Measurements from ENCODE around the gene ZIC1. TPM values are rescaled to one million over a fixed set of nuclear protein-coding genes. Genes with fewer than 3 reads are reported as not detected.

Gene ZIC1
- total RNA-seq, 1 donor from 2014 or later: not detected

DNA sequence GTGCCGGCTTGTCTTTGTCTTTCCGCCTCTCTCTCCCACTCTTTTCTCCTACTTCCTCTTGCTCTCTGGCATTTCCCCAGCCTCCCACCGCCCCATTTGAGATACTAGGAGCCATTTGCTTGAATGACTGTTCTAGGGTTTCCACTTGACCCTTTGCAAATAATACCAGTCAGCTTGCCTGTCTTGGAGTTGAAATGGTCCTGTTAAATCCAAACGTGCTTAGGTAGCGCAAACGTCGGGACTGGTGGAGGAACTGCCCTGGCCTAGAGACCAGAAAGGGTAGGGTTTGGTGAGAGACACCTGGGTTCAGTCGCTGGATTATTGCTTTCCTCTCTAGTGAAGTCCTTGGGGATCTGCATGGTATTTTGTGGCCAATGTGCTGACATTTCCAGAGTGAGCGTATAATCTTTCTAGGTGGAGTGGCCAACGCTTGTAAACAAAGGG lies 10.6 kb downstream of the ZIC1 start:
- Histone ChIP-seq H3K36me3 (no peaks in the 10 kb centered on the region), H3K9me3 (no peaks in the 10 kb centered on the region), H3K4me1 (peaks cover 5% of the 10 kb centered on the region), H3K27ac (no peak overlapping the region), H3K27me3 (peaks cover 100% of the 10 kb centered on the region), H3K4me3 (no peak overlapping the region)
- no peak for DNase-seq
- no peak for ATAC-seq
- intact Hi-C loops (cut with DNase I): no loop called here
- TF ChIP-seq, protein P1, sequence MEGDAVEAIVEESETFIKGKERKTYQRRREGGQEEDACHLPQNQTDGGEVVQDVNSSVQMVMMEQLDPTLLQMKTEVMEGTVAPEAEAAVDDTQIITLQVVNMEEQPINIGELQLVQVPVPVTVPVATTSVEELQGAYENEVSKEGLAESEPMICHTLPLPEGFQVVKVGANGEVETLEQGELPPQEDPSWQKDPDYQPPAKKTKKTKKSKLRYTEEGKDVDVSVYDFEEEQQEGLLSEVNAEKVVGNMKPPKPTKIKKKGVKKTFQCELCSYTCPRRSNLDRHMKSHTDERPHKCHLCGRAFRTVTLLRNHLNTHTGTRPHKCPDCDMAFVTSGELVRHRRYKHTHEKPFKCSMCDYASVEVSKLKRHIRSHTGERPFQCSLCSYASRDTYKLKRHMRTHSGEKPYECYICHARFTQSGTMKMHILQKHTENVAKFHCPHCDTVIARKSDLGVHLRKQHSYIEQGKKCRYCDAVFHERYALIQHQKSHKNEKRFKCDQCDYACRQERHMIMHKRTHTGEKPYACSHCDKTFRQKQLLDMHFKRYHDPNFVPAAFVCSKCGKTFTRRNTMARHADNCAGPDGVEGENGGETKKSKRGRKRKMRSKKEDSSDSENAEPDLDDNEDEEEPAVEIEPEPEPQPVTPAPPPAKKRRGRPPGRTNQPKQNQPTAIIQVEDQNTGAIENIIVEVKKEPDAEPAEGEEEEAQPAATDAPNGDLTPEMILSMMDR (IDR thresholded peaks at IDR 0.05): no peak

DNA sequence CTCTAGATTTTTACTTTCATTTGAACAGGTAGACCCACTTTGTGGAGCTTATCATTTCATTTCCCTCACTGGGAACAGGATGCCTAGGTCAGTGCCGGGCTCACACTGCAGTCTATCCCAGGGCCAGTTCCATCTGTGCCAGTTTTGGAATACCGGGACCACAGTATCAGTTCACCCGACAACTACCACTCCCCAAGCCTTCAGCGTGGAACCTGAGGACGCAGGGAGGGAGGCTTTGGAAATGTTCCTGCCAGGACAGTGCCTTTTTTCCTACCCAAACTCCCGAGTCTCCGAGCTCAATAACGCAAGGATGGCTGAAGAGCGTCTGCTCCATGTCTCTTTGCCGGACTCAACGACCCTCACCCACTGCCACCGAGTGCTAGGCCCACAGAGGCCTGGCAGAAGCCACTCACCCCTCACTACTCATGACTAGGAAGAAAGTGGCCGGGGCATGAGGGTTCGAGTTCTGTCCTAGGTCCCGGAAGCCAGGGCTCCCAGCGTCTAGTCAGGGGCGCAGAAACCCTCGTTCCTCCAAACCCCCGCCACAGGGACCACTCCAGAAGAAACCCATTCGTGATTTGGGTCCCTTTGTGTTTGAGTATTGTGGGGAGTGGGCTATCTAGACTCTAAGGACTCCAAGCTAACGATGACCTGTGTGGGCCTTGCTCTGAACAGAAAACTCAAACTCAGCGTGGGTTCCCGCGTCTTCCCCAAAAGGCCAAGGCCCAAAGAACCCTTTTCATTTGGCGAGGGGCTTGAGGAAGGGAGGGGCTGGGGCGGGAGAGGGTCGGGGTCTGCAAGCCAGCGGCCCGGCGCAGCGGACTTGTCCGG lies 11.4 kb downstream of the ZIC1 start:
- ATAC-seq: no peak
- H3K9me3 ChIP-seq: no peaks in the 10 kb centered on the region
- no peak for DNase-seq
- no peak overlapping the region for H3K27ac ChIP-seq
- no peaks in the 10 kb centered on the region for H3K36me3 ChIP-seq
- intact Hi-C loops (cut with DNase I): no loop called here
- peaks cover 100% of the 10 kb centered on the region for H3K27me3 ChIP-seq
- TF ChIP-seq, protein P1 (IDR thresholded peaks at IDR 0.05): no peak
- H3K4me1 ChIP-seq: peaks cover 5% of the 10 kb centered on the region
- H3K4me3 ChIP-seq: no peak overlapping the region

DNA sequence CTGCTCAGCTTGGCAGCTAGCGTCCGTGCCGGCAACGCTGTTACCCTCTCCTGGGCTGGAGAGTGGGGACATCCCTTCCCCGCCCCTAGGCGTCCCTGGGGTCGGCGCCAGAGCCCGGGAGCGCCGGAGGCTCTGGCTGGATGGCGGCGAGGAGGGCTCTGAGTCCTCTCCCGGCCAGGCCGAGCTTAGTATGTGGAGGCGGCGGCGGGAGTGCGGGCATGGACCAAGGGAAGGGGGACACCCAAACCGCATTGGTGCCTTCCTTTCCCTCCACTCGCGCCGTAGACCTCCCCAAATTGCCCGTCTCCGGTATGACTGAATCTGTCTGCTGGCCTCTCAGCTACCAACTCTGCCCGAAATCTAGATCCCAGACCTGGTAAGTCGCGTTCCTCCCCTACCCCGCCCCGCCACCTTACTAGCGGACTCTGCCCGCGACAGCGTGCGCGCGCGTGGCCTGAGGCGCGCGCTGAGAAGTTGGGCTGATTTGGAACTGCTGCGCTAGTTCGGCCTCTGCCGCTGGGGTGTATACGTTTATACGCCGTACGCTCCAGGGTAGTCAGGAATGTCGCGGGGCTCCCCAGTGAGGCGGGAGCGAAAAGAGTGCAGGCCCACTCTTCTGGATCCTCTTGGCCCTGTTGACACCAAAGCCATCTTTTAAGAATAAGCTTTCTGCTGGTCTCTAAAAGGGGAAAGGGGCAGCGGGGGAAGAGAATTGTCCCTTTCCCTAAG lies 12.2 kb downstream of the ZIC1 start:
- DNase-seq (no peak), ATAC-seq (no peak)
- H3K4me3 ChIP-seq: no peak overlapping the region
- no peaks in the 10 kb centered on the region for H3K36me3 ChIP-seq
- TF ChIP-seq, protein P1 (IDR thresholded peaks at IDR 0.05): no peak
- intact Hi-C loops (cut with DNase I): no loop called here
- H3K4me1 ChIP-seq: peaks cover 5% of the 10 kb centered on the region
- H3K27ac ChIP-seq: no peak overlapping the region
- H3K27me3 ChIP-seq: peaks cover 99% of the 10 kb centered on the region
- H3K9me3 ChIP-seq: no peaks in the 10 kb centered on the region

DNA sequence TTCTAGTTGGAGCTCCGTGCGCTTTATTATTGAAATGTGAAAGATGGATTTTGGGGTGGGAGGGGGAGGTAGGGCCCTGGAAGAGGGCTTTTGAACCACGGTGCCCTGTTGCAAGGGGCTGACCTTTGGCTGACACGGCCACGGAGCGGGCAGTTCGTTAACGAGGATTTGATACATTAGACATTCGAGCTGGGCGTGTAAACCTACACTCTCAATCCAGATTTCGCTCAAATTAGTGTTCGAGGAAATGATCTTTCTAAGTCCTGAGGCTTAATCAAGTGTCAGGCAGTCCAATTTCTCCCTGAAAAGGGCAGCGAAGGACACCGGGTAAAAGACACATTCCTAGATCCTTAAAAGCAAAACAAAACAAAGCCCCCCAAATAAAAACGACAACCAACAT lies 13.0 kb downstream of the ZIC1 start:
- H3K27ac ChIP-seq: no peak overlapping the region
- H3K4me1 ChIP-seq: peaks cover 5% of the 10 kb centered on the region
- no peak for ATAC-seq
- H3K27me3 ChIP-seq: peaks cover 99% of the 10 kb centered on the region
- DNase-seq: no peak
- TF ChIP-seq, protein P1 (IDR thresholded peaks at IDR 0.05): no peak
- no peaks in the 10 kb centered on the region for H3K9me3 ChIP-seq
- intact Hi-C loops (cut with DNase I): no loop called here
- H3K36me3 ChIP-seq: no peaks in the 10 kb centered on the region
- no peak overlapping the region for H3K4me3 ChIP-seq

DNA sequence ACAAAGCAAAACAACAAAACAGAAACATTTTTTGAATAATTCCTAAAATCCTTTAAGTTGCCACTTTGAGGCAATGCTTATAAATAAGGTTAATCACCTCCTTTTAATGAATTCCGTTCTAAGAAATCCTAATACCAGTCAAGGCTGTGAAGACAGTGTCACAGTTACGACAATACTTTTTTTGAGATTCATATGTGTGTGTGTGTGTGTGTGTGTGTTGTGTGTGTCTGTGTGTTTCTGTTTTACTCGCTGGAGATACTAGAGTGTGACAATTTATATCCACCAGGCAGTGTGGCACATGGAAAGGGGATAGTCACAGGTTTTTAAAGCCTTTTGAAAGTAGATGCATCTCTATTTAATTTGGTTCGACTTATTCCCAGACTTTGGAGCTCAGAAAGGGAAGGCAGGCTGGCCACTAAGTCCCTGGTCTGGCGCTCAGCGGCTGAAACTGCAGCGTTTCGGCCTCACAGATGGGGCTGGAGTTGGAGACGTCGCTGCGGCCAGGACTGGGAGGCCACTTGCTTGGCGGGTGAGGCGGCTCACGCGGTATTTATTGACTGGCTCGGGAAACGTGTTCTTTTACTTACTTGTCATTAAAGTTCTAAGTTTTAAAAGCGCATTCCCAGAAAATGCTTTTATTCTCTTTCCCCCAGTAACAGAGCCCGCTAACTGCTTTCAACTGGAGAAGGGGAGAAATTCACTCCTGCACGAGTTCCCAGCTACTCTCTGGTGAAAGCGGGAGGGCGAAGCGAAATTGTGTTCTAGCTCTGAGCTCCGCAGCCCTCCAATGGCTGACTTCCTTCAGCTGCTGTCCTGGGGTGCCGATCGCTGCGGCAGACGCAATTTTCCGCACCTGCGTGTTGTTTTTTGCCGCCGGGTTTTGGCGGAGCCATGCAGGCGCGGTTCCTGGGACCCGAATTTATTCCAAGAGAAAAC lies 13.7 kb downstream of the ZIC1 start:
- Histone ChIP-seq H3K9me3 (no peaks in the 10 kb centered on the region), H3K4me3 (no peak overlapping the region), H3K36me3 (no peaks in the 10 kb centered on the region), H3K4me1 (peaks cover 5% of the 10 kb centered on the region), H3K27ac (no peak overlapping the region), H3K27me3 (peaks cover 99% of the 10 kb centered on the region)
- DNase-seq (no peak), ATAC-seq (no peak)
- TF ChIP-seq, protein P1 (IDR thresholded peaks at IDR 0.05): no peak
- intact Hi-C loops (cut with DNase I): no loop called here
